ENCODE results near the gene PDRG1.

GRCh38 chr20:31991339-31991705 lies 39.5 kb upstream of the PDRG1 start:
- TF ChIP-seq CTCF (IDR thresholded peaks at IDR 0.05; ENCODE audit: borderline replicate concordance, extremely low read depth, low read length, poor library complexity, severe bottlenecking) (no peak), EZH2 (IDR thresholded peaks at IDR 0.05; ENCODE audit: borderline replicate concordance, low read depth, low read length, severe bottlenecking) (no peak)
